ENCODE data around the gene TMEM174.

The TMEM174 gene

GRCh38 chr5:73213566-73213998 is 40.6 kb downstream of the TMEM174 start:
- peaks cover 75% of the 10 kb centered on the region for H3K27me3 Mint-ChIP-seq (ENCODE audit: low read depth, poor library complexity)
- TF ChIP-seq CTCF (IDR thresholded peaks at IDR 0.05), result no peak
- H3K4me1 Mint-ChIP-seq, result peaks cover 23% of the 10 kb centered on the region
- no peak overlapping the region for H3K27ac Mint-ChIP-seq
- H3K4me3 Mint-ChIP-seq, result no peak overlapping the region
- DNase-seq, result no peak
- peaks cover 9% of the 10 kb centered on the region for H3K36me3 Mint-ChIP-seq (ENCODE audit: low read depth)
- H3K9me3 Mint-ChIP-seq, result peaks cover 39% of the 10 kb centered on the region

DNA sequence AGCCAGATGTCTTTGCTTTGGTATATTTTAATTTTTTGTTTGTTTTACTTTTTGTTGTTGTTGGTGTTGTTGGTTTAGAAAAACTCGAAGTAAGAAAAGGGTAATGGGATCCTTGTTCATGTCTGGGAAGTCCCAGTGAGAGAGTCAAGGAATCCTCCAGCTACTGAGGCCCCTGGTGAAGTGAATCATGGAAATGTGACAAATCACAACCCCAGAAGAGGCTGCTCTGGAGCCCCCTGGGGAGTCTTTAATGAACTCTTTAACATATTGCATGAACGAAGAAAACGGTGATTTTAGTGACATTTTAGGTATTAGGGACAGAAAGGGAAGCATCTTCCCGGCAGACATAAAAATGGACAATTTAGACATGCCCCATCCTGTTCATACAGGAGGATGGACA is 41.3 kb downstream of the TMEM174 start:
- Mint-ChIP-seq H3K4me3 (no peak overlapping the region), H3K4me1 (peaks cover 23% of the 10 kb centered on the region), H3K9me3 (peaks cover 32% of the 10 kb centered on the region), H3K36me3 (ENCODE audit: low read depth) (peaks cover 5% of the 10 kb centered on the region), H3K27me3 (ENCODE audit: low read depth, poor library complexity) (peaks cover 79% of the 10 kb centered on the region), H3K27ac (no peak overlapping the region)
- DNase-seq, result no peak
- no peak for TF ChIP-seq CTCF (IDR thresholded peaks at IDR 0.05)

DNA sequence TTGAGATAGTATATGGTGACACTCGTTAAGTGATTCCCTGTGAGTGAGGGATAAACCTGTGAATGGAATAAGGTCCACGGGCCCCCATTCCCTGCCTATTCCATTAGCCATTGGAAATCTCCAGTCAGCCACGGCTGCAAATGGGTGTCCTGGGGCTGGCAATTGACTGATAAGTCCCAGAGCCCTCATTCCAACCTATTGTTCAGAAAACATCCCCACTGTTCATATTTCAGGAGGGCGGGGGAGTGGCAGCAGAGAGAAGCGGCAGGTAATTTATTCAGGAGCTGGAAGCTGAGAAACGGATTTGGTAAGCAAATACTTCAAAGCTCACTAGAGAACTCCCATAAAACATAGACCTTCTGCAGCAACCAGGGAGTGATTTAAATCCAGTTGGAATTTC is 42.0 kb downstream of the TMEM174 start:
- Mint-ChIP-seq H3K9me3 (peaks cover 25% of the 10 kb centered on the region), H3K27me3 (ENCODE audit: low read depth, poor library complexity) (peaks cover 81% of the 10 kb centered on the region), H3K36me3 (ENCODE audit: low read depth) (no peaks in the 10 kb centered on the region), H3K4me3 (peak overlapping the region; percentile 76), H3K4me1 (peaks cover 23% of the 10 kb centered on the region), H3K27ac (no peak overlapping the region)
- TF ChIP-seq CTCF (IDR thresholded peaks at IDR 0.05), result no peak
- no peak for DNase-seq

GRCh38 chr5:73215531-73215890 is 42.5 kb downstream of the TMEM174 start:
- no peaks in the 10 kb centered on the region for H3K36me3 Mint-ChIP-seq (ENCODE audit: low read depth)

GRCh38 chr5:73215891-73216610 is 43.1 kb downstream of the TMEM174 start:
- Mint-ChIP-seq H3K36me3 (ENCODE audit: low read depth) (no peaks in the 10 kb centered on the region), H3K4me1 (peaks cover 23% of the 10 kb centered on the region), H3K9me3 (peaks cover 15% of the 10 kb centered on the region), H3K27ac (no peak overlapping the region), H3K27me3 (ENCODE audit: low read depth, poor library complexity) (peaks cover 77% of the 10 kb centered on the region), H3K4me3 (peak overlapping the region; percentile 76)
- TF ChIP-seq CTCF (IDR thresholded peaks at IDR 0.05), result peak; percentile 71
- peak; percentile 88 for DNase-seq

More at GRCh38 chr5:73215531-73215890, 42.5 kb downstream of the TMEM174 start:
- Mint-ChIP-seq H3K4me3 (peak overlapping the region; percentile 76), H3K4me1 (peaks cover 23% of the 10 kb centered on the region), H3K27me3 (ENCODE audit: low read depth, poor library complexity) (peaks cover 79% of the 10 kb centered on the region), H3K27ac (no peak overlapping the region), H3K9me3 (peaks cover 20% of the 10 kb centered on the region)
- no peak for TF ChIP-seq CTCF (IDR thresholded peaks at IDR 0.05)
- no peak for DNase-seq

All from nephron progenitor cell (in vitro differentiated cells).